ENCODE data around the gene PRDM2. TPM values are rescaled to one million over a fixed set of nuclear protein-coding genes. Genes with fewer than 3 reads are reported as not detected.
A peak's percentile ranks its signal among the peaks of the same experiment; 100 is the strongest.

The PRDM2 gene
- total RNA-seq, 1 experiment from 2014 or later = 3.8 TPM

- DNase-seq (ENCODE audit: low read depth) = no peak
Observed at GRCh38 chr1:13764588-13765332, 64.8 kb downstream of the PRDM2 start.

GRCh38 chr1:13766592-13767564, 66.9 kb downstream of the PRDM2 start:
- DNase-seq (ENCODE audit: low read depth) = peak; percentile 71

DNA sequence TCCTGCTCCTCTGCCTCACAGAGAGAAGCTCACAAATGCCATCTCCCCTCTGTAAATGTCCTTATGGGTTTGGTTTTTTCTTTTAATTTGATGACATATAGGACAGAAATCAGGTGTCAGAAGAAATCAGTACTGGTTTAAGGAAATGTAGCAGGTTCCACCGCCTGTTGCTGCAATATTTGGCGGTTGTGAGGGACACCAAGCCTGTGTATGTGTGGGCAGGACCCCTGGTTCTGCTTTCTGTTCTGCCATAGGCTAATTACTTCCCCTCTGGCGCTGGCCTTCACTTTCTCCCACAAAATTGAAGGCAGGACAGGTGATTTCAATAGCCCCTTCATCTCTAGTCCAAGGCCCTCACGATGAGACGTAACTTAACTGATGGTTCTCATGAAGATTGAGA, 69.2 kb downstream of the PRDM2 start:
- DNase-seq (ENCODE audit: low read depth) = no peak

GRCh38 chr1:13769830-13770229, 69.8 kb downstream of the PRDM2 start:
- no peak for DNase-seq (ENCODE audit: low read depth)

GRCh38 chr1:13770743-13771142, 70.8 kb downstream of the PRDM2 start:
- DNase-seq (ENCODE audit: low read depth) = no peak

DNA sequence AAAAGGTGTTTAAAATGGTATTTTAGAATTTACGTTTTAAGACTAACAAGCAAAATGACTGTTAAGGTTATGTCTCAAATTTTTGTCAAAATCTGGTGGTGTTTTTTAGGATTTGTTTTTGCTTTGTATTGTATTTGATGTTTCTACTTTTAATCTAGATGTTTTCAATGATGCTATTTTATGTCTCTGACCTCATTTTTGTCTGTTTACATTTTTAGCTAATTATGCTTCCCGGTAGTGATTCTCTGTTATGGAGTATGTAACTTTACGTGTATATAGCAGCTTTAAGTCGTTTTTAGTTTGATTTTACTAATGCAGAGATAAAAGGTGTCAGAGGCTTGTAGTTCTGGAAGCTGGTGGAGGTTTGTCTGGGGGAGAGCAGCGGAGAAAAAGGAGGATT, 71.8 kb downstream of the PRDM2 start:
- DNase-seq (ENCODE audit: low read depth) = no peak

GRCh38 chr1:13772271-13772670, 72.3 kb downstream of the PRDM2 start:
- DNase-seq (ENCODE audit: low read depth) = no peak

DNA sequence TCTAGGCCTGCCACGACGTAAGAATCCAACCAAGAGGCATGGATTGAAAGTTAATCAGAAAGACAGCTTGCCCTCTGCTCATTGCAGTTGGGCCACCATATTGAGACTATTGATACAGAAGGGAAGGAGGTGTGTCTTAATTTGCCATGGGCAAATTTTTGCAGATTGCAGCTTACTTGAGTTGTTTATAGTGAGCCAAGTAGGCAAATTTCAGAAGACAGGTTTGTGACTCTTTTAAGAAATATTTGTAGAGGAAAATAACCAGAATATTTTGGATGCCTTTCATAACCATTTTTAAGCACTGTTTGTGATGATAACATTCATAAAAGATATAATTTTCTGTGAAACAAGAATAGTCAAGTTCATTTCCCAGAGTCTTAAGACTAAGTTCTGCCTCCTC, 74.1 kb downstream of the PRDM2 start:
- no peak for DNase-seq (ENCODE audit: low read depth)

DNA sequence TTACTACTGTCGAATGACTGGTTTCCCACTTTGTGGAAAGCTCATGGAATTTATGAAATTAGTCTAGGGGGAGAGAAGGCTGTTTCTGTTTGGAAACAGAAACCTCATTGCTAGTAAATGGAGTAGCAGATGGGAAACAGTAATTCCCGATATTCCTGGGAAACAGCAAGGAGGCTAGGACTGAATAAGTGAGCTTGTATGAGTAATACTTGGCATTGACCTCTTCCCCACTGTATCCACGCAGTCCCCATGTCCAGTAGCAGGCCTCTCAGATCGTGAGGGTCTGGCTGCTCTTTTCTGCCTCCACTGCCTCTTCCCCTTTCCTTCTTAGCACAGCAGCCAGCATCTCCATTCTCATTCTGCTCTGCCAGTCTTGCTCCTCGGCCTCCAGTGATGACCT, 75.5 kb downstream of the PRDM2 start:
- DNase-seq (ENCODE audit: low read depth) = no peak

DNA sequence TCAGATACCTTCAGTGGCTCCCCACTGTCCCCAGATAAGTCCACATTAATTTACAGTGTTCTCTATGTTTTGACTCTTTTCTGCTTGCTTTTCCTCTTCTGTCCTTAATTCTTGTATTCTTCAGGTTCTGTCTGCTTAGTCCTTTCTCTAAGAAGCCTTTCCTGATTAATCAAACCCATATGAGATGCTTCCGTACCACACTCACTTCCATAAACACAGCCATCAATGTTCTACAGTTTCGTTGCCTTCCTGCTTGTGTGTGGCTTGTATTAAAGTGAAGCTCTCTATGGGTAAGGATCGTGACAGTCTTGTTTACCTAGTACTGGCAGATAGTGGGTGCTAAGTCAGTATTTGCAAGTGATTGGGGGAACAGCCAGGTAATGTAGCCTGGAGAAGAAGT, 75.9 kb downstream of the PRDM2 start:
- DNase-seq (ENCODE audit: low read depth) = no peak

- DNase-seq (ENCODE audit: low read depth) = no peak
Observed at GRCh38 chr1:13778431-13778830, 78.4 kb downstream of the PRDM2 start.

- no peak for DNase-seq (ENCODE audit: low read depth)
Observed at GRCh38 chr1:13779930-13780329, 79.9 kb downstream of the PRDM2 start.

GRCh38 chr1:13780780-13781179, 80.8 kb downstream of the PRDM2 start:
- DNase-seq (ENCODE audit: low read depth) = no peak

- no peak for DNase-seq (ENCODE audit: low read depth)
Observed at GRCh38 chr1:13781228-13781627, 81.2 kb downstream of the PRDM2 start.

- DNase-seq (ENCODE audit: low read depth) = no peak
Observed at GRCh38 chr1:13781907-13782633, 82.1 kb downstream of the PRDM2 start.

- DNase-seq (ENCODE audit: low read depth) = no peak
Observed at GRCh38 chr1:13782634-13783360, 82.8 kb downstream of the PRDM2 start.

GRCh38 chr1:13783551-13783950, 83.6 kb downstream of the PRDM2 start:
- no peak for DNase-seq (ENCODE audit: low read depth)

DNA sequence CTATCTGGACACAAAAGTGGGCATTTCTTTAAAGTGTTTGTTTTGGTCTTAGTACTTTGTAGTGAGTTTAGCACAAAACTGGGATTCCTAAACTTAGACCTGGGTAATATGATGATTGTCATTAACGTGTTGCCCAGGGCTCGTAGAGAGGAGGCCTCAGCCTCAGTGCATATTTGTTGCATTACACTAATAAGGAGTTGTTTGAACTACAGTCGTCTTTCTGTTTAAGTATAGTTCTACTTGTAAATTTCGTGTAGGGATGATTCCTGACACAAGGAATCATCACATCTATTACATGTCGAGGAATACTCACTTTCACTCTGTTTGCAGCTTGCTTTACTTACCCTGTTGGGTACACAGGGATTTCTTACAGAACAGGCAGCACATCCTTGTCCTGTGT, 85.0 kb downstream of the PRDM2 start:
- DNase-seq (ENCODE audit: low read depth) = no peak

DNA sequence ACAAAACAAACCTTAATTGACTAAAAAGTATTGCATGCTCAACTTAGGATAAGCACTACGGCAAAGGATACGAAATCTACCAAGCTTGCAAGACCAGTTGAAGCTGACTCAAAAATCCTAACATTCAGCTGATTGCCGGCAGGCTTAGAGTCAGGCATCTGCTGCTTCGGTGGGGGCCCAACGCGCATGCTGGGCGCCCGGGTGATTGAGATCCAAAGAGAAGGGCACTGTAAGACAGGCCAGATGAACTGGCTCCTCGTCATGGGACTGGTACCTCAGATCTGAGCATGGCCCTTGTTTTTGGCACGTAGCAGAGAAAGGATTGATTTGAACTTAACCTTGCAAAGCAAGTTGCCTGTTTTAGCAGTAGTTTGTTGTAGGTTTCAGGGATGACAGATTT, 86.6 kb downstream of the PRDM2 start:
- DNase-seq (ENCODE audit: low read depth) = no peak

DNA sequence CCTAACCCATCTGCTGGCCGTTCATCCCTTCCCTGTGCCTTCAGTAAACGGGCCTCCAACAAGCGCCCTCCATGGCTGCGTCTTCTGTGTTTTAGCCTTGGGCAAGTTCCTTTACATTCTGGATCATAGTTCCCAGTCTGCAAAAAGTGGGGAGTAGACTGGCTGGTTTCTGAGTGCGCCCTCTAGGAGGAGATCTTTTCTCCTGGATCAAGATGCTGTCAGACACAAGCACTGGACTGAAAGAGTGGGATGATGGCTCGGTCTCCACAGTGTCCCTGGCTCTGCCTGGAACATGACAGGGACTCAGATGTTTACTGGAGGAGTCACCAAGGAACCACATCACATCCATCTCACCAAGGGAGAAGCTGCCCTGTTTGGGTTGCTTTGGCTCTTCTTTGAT, 88.8 kb downstream of the PRDM2 start:
- no peak for DNase-seq (ENCODE audit: low read depth)
